HFF-Myc (cell line): ENCODE measurements around the gene PRKG1.

Source experiments
- DNase-seq: peaks from one replicate; pipeline ENCODE4 v3.0.0-alpha.2; 2011; ENCODE audit warnings: low read depth; ENCODE audit errors: extremely low read depth
- H3K4me3 ChIP-seq: replicated peaks from 2 replicates; pipeline ENCODE4 v1.5.1; 2011; ENCODE audit warnings: low read depth, mild to moderate bottlenecking, control low read depth, low read length
- CTCF ChIP-seq: IDR thresholded peaks from 2 replicates; pipeline ENCODE4 v1.5.1; 2012; ENCODE audit warnings: mild to moderate bottlenecking, low read depth, low read length, control low read depth; ENCODE audit errors: missing control alignments

Gene PRKG1

GRCh38 chr10:52078397-52078937 is 1004.2 kb downstream of the PRKG1 start:
- no peak for DNase-seq

GRCh38 chr10:52082307-52082706 is 1008.0 kb downstream of the PRKG1 start:
- no peak overlapping the region for H3K4me3 ChIP-seq
- TF ChIP-seq CTCF: no peak
- DNase-seq: no peak

More at GRCh38 chr10:52078397-52078937, 1004.2 kb downstream of the PRKG1 start:
- no peak for TF ChIP-seq CTCF
- H3K4me3 ChIP-seq: no peak overlapping the region

- DNase-seq: no peak
- no peak for TF ChIP-seq CTCF
- no peak overlapping the region for H3K4me3 ChIP-seq
Observed at GRCh38 chr10:52083422-52083821, 1009.1 kb downstream of the PRKG1 start.

DNA sequence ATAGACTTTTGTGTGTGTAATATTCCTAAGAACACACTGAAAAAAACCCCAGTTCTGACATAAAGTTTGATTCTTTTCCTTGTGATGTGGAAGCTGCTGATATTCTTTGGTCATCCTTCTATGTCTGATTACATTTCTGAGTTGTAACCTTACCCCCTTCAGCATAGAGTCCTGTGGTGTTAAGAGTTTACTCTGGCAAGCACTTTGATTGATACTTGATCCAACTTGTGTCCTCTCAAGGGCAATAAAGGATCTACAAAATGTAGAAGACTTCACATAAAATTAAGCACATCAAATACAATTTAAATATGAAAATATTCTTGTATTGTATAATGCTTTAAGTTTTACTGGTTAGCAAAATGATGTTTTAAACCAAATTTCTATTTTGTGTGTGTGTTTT is 1018.1 kb downstream of the PRKG1 start:
- DNase-seq: no peak
- TF ChIP-seq CTCF: no peak
- no peak overlapping the region for H3K4me3 ChIP-seq

GRCh38 chr10:52098130-52098529 is 1023.8 kb downstream of the PRKG1 start:
- DNase-seq: no peak
- no peak overlapping the region for H3K4me3 ChIP-seq
- no peak for TF ChIP-seq CTCF

DNA sequence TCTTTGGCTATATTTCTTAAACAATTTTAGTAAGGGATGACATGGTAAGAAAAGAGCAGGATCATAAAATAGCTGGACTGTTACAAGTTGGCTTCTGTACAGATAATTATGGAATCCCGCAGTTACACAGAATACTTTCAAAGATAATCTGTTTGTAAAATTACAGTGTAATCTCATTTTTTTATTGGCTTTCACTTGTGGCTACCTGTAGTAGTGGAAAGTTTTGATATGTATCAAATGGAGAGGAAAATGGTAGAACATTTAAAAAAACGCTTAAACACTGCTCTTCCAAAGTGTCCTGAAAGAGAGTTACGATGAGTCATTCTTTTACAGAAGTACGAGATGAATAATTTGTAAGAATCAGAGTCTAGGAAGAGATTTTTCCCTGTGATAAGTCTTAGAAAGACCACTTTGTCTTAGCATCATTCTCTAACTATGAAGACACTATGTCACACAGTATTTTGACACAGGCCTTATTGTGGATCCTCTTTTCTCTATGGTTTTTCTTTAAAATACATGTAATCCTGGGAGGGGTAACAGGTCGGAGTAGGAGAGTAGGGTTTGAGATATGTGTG is 1024.8 kb downstream of the PRKG1 start:
- H3K4me3 ChIP-seq: no peak overlapping the region
- DNase-seq: no peak
- TF ChIP-seq CTCF: no peak

DNA sequence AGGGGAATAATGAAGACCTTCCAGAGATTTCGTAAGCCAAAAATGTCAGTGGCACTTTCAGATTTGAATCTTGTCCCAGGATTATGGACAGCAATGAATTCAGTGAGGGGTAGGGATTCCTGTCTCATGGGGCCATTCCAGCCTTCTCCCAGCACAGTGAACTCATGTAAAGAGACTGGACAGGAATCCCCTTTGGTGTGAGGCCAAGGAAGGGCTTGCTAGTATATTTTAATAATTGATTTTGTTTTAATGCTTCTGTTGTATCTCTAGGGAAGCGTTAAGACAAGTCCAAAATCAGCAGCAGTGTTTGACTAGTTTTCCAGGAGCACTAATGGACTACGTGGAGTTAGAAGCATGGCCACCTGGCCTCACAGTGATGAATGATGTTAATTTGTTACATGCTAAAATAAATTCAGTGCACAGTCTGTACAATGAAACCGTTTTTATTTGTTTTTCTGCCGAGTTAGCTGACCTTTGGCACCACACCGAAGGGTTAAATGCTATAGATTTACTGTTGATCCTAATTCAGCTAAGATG is 1025.8 kb downstream of the PRKG1 start:
- no peak for TF ChIP-seq CTCF
- DNase-seq: no peak
- no peak overlapping the region for H3K4me3 ChIP-seq
